RWPE1 (cell line): ENCODE data around the gene PLOD2.
A peak's percentile ranks its signal among the peaks of the same experiment; 100 is the strongest.

Source experiments
- CTCF ChIA-PET: fragments of 350-600 bp; sonication (Branson Sonifier 250); formaldehyde crosslinking; extraction: SDS; loops from one replicate; lab custom pipeline; 2021; lab: Yijun Ruan, JAX
- POLR2A ChIA-PET: fragments of 400-600 bp; formaldehyde crosslinking; extraction: SDS; loops from one replicate; lab custom pipeline; 2020; ENCODE audit warnings: antibody characterized with exemption; ENCODE audit not compliant: low non-redundant PET; lab: Yijun Ruan, JAX
- DNase-seq: peaks from one replicate; pipeline ENCODE4 v3.0.0; 2012; ENCODE audit warnings: low spot score
- H3K27ac ChIP-seq: fragments of 450-650 bp; 2 replicates; pipeline ENCODE4 v1.5.1; 2017
- CTCF ChIP-seq: fragments of 450-650 bp; conservative IDR thresholded peaks from 2 replicates; pipeline ENCODE4 v1.5.1; 2017; ENCODE audit warnings: low read depth, mild to moderate bottlenecking

Gene PLOD2

DNA sequence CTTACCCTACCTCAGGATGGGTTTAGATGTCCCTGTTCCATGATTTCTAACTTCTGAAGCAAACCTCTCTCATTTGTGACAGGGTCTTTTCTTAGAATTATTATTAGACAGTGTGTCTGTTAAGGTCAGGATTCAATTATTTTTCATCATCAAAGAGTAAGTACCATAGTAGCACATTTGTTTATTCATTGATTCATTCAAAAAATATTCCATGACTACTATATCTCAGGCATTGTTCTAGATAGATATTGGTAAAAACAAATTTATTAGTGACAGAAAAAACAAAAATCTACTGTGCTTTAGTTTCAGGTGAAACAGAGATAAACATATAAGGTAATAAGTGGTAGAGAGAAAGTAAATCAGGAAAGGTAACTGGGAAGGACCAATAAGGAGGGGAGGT, 3.5 kb upstream of the PLOD2 start:
- POLR2A ChIA-PET = no interaction called here
- CTCF ChIA-PET = no interaction called here
- H3K27ac ChIP-seq = no peak overlapping the region
- TF ChIP-seq CTCF = no peak
- DNase-seq = no peak

GRCh38 chr3:146164071-146164470, 3.1 kb upstream of the PLOD2 start:
- ChIA-PET POLR2A (no interaction called here), CTCF (no interaction called here)
- H3K27ac ChIP-seq = no peak overlapping the region
- DNase-seq = no peak
- no peak for TF ChIP-seq CTCF

DNA sequence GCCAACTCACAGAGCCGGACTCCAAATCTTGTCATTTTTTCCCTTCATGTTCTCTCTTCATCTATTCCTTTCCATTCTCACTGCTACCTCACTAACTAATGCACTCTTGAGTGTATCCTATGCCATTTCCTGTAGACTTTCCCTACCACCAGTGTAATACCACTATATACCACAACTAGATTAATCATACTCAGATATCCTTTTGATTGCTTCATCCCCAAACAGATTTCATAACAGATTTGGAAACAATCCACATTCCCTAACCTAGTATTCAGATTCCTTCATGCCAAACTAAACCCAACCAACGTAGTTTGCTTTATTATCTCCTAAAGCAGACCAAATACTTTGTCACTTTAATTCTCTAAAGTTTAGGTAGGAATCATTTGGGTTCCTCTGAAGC, 2.6 kb upstream of the PLOD2 start:
- DNase-seq = peak; percentile 79
- TF ChIP-seq CTCF = peak; percentile 32
- CTCF ChIA-PET = no interaction called here

GRCh38 chr3:146162561-146162960, 1.6 kb upstream of the PLOD2 start:
- DNase-seq = no peak
- TF ChIP-seq CTCF = no peak
- POLR2A ChIA-PET = no interaction called here
- peak overlapping the region; percentile 85; the same call in 1 of the 2 replicates for H3K27ac ChIP-seq
- CTCF ChIA-PET = interaction anchor here (0.6 to 2.1 kb wide), 2 partner anchors 27 to 117 kb away, joined by 5 to 6 read pairs; no protein-coding TSS in a partner anchor

More for the DNA sequence above, 2.6 kb upstream of the PLOD2 start:
- peak overlapping the region; percentile 85 for H3K27ac ChIP-seq
- POLR2A ChIA-PET = no interaction called here

GRCh38 chr3:146161663-146162002, 649 bp upstream of the PLOD2 start:
- TF ChIP-seq CTCF = no peak
- ChIA-PET CTCF (interaction anchor here (1.1 to 2.1 kb wide), 2 partner anchors 21 to 28 kb away, joined by 3 to 6 read pairs; no protein-coding TSS in a partner anchor), POLR2A (interaction anchor here (0.5 kb wide), 1 partner anchor 390 kb away, joined by 5 read pairs; no protein-coding TSS in a partner anchor)
- peak overlapping the region; percentile 96 for H3K27ac ChIP-seq
- no peak for DNase-seq

GRCh38 chr3:146160321-146160963, 542 bp downstream of the PLOD2 start:
- POLR2A ChIA-PET = interaction anchor here (0.5 to 0.6 kb wide), 2 partner anchors 12 to 82 kb away, joined by 3 read pairs; no protein-coding TSS in a partner anchor
- CTCF ChIA-PET = interaction anchor here (1.1 to 1.3 kb wide), 2 partner anchors 20 to 95 kb away, joined by 3 to 5 read pairs; no protein-coding TSS in a partner anchor
- peak overlapping the region; percentile 96 for H3K27ac ChIP-seq
- TF ChIP-seq CTCF = peak; percentile 74
- DNase-seq = peak; percentile 69
